HG03280 (cell line): Measurements from ENCODE around the gene ZNF652.
"Not testable (repeated sequence)": the region's sequence is repeated elsewhere in the genome, so short reads cannot be mapped to it uniquely, and the experiment has no call there.

Experiments
- ATAC-seq: cut with Tn5 transposase; IDR thresholded peaks from one replicate; pipeline ENCODE4 v1.9.1; 2021; ENCODE audit warnings: mild to moderate bottlenecking, moderate library complexity; ENCODE audit not compliant: unreplicated experiment

Gene ZNF652

GRCh38 chr17:49316889-49317675 lies 45.0 kb downstream of the ZNF652 start:
- ATAC-seq, result no peak

DNA sequence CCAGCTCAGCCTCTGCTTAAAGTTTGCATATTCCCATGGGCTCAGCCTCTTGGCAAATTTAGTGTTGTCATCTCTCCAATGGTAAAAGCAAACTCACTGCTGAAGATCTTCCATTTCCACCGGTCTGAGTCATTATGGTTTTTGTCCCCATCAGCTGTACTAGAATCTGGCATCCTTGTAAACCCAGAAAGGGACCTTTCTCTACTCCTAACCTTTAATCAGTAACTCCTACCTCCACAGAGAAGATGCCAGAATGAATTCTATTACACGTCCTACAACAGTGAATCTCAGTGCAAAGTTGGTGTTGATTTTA lies 45.8 kb downstream of the ZNF652 start:
- ATAC-seq, result peak; percentile 14

- peak; percentile 71 for ATAC-seq
Observed at GRCh38 chr17:49315551-49316257, 46.3 kb downstream of the ZNF652 start.

DNA sequence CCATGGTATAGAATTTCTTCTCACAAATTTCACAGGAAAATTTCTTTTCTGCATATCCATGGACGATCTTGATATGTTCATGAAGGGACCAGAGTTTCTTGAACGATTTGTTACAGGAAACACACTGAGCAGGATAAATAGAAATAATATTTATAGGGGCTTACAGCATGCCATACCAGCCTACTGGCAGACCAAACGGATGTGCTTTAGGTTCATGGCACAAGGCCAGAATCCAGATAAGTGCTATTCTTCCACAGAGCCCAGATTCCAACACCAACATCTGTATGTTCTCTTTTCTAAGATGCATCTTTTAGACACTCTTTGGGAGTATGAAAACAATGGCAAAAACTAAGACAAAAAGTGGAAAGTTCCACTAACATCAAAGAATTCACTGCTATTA lies 49.3 kb downstream of the ZNF652 start:
- no peak for ATAC-seq

DNA sequence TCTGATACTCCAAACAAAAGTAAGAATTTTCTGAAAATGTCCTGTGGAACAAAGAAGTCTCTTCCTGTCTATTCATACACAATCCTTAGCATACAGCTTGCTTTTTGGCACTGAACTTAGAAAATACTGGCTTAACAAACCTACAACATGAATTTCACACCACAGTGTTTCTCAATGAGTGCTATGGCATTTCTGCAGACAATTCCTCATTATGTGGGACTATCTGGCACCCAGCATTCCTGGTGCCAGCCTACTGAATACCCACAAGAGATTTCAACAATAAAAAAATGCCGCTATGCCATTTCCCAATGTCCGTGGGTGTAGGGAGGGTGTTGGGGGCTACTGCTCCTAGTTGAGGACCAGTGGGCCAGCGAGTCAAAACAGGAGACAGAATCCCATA lies 62.1 kb downstream of the ZNF652 start:
- no peak for ATAC-seq

GRCh38 chr17:49298371-49298976 lies 63.6 kb downstream of the ZNF652 start:
- ATAC-seq, result no peak

GRCh38 chr17:49297141-49297540 lies 64.9 kb downstream of the ZNF652 start:
- ATAC-seq, result no peak

- no peak for ATAC-seq
Observed at GRCh38 chr17:49294122-49294521, 67.9 kb downstream of the ZNF652 start.

DNA sequence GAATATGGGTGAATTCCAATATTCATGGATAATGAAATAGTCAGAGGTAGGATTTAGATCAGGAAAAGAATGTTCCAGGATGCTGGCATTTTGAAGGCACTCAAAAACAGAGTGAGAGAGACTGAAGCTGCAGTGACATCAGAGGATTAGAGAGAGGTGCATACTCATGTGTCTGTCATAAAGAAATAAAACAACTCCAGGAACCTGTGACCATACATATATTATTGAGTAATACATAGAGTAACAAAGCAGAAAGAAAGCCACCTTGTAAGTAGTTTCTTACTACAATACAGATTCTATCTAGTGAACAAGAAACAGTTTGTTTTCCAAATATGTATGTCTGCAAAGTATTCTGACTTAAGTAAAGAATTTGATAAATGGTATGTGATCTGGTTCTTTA lies 69.1 kb downstream of the ZNF652 start:
- no peak for ATAC-seq

GRCh38 chr17:49291929-49292328 lies 70.1 kb downstream of the ZNF652 start:
- no peak for ATAC-seq

- ATAC-seq, result no peak
Observed at GRCh38 chr17:49290690-49291359, 71.2 kb downstream of the ZNF652 start.

- no peak for ATAC-seq
Observed at GRCh38 chr17:49288388-49288787, 73.7 kb downstream of the ZNF652 start.

GRCh38 chr17:49287481-49287880 lies 74.6 kb downstream of the ZNF652 start:
- ATAC-seq, result no peak

GRCh38 chr17:49286261-49286973 lies 75.6 kb downstream of the ZNF652 start:
- not testable (repeated sequence) for ATAC-seq

GRCh38 chr17:49285716-49286115 lies 76.3 kb downstream of the ZNF652 start:
- no peak for ATAC-seq

DNA sequence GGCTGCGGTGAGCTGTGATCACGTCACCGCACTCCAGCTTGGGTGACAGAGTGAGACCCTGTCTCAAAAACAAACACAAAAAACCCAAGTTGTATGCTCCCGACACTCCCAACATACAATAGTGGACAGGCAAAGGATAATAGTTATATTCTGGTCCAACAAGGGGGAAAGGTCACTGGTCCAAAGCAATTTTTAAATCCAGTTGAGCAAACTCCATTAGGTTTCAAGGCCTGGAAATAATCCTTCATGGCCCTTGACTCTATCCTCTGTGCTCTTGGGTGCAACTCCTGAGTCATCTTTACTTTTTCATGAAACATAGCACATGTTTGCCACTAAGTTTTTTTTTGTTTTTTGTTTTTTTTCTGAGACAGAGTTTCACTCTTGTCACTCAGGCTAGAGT lies 81.1 kb downstream of the ZNF652 start:
- ATAC-seq, result no peak

- ATAC-seq, result no peak
Observed at GRCh38 chr17:49280061-49280460, 82.0 kb downstream of the ZNF652 start.

DNA sequence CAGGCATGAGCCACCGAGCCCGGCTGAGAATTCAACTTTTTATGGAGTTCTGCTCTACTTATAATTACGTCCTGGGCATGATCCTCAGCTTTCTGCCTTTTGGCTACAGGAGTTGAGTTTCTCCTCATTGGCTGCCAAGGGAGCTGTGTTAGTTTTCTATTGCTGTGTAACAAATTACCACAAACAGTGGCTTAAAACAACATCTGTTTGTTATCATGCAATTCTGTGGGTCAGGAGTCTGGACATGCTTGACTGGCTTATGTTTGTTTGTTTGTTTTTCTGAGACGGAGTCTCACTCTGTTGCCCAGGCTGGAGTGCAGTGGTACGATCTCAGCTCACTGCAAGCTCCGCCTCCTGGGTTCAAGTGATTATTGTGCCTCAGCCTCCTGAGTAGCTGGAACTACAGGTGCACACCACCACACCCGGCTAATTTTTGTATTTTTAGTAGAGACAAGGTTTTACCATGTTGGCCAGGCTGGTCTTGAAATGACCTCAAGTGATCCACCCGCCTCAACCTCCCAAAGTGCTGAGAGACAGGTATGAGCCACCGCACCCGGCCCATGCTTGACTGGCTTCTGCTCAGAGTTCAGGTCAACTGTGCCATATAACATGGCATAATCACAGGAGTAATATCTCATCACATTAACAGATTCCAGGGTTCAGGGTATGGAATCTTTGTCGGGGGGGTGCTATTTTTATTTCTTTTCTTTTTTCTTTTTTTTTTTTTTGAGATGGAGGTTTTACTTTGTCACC lies 82.6 kb downstream of the ZNF652 start:
- ATAC-seq, result not testable (repeated sequence)

DNA sequence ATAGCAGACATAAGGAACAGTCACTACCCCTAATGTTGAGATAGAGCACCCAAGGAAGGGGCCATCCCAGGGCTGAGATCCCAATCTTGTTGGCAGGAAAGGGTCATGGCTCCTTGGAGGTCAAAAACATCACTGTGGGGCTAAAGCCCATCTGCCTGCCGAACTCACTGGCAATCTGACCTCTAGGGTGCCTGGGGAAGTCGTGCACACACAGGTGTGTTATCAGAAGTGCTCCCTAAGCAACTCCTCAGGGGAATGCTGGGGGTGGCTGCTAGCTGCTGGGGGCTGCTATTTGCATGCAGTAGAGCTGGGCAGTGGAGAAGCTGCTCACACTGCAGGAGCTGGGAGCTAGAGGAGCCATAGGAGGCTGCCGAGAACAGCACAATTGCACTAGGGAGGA lies 84.0 kb downstream of the ZNF652 start:
- ATAC-seq, result no peak

- ATAC-seq, result no peak
Observed at GRCh38 chr17:49277638-49278037, 84.4 kb downstream of the ZNF652 start.
